IPS DF 6.9 (cell line): ENCODE data around the gene CYYR1.

Experiments
- DNase-seq: peaks from one replicate; pipeline ENCODE4 v3.0.0-alpha.2; 2013; ENCODE audit warnings: low read depth, low spot score
- H3K27ac ChIP-seq: one replicate; pipeline ENCODE4 v1.5.1; 2013; ENCODE audit warnings: low read length, control low read depth
- H3K27me3 ChIP-seq: 2 replicates; pipeline ENCODE4 v1.6.1; 2013; ENCODE audit warnings: mild to moderate bottlenecking, low read length; ENCODE audit not compliant: control insufficient read depth, insufficient read depth
- H3K36me3 ChIP-seq: 2 replicates; pipeline ENCODE4 v1.6.1; 2013; ENCODE audit warnings: low read length; ENCODE audit not compliant: control insufficient read depth, insufficient read depth
- H3K4me1 ChIP-seq: 2 replicates; pipeline ENCODE4 v1.6.1; 2013; ENCODE audit warnings: low read length; ENCODE audit not compliant: control insufficient read depth, insufficient read depth
- H3K4me3 ChIP-seq: 2 replicates; pipeline ENCODE4 v1.5.1; 2013; ENCODE audit warnings: mild to moderate bottlenecking, low read length
- H3K9me3 ChIP-seq: 2 replicates; pipeline ENCODE4 v1.6.1; 2013; ENCODE audit warnings: low read length, inconsistent platforms; ENCODE audit not compliant: control insufficient read depth, insufficient read depth
- WGBS: extraction: QIAGEN DNeasy Blood & Tissue Kit; methylation state at CpG from one replicate; pipeline ENCODE4 v1.1.7; 2013; ENCODE audit warnings: mixed read lengths, missing lambda C conversion rate; ENCODE audit not compliant: insufficient read length, insufficient coverage; 5-methylcytosine and 5-hydroxymethylcytosine counted together

Gene CYYR1

DNA sequence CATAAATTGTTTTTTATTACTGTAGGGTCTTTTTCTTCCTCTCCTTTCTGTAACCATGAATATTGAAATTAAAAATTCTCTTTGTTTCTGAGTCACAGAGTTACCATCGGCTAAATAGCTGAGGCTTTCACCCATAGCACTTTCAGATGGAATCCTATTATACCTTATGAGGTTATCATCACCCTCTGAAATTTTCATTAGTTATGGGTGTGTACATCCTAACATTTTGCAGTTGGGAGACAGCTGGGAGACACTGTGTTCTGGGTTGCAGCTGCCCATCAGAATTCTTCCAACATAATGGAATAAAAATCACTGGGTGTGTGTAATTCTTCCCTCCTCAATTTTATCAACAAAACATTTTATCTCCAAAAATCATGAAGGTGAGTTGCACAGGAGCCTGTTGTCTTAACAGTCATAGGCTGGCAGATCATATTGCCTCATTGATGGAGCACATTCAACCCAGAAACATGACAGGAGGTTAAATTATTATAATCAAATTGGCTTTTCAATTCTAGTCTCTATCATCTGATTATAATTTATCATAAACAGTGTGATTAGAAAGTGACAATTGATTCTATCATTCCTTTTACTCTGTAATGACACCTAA lies 17.4 kb downstream of the CYYR1 start:
- Histone ChIP-seq H3K4me1 (no peaks in the 10 kb centered on the region), H3K27me3 (no peaks in the 10 kb centered on the region), H3K9me3 (no peaks in the 10 kb centered on the region), H3K27ac (no peak overlapping the region), H3K4me3 (no peak overlapping the region), H3K36me3 (peaks cover 2% of the 10 kb centered on the region; the same call in 1 of the 2 replicates)
- DNase-seq: no peak
- WGBS: no CpG with 5 or more reads among the region's 1 CpG

- no CpG with 5 or more reads among the region's 2 CpGs for WGBS
These were observed 18.7 kb downstream of the CYYR1 start for GRCh38 chr21:26554365-26554764.

GRCh38 chr21:26553898-26554297 lies 19.2 kb downstream of the CYYR1 start:
- peaks cover under 1% of the 10 kb centered on the region; the same call in 1 of the 2 replicates for H3K36me3 ChIP-seq
- no peaks in the 10 kb centered on the region for H3K9me3 ChIP-seq
- no CpG with 5 or more reads among the region's 2 CpGs for WGBS
- DNase-seq: no peak
- H3K4me3 ChIP-seq: no peak overlapping the region
- H3K27ac ChIP-seq: no peak overlapping the region
- H3K27me3 ChIP-seq: no peaks in the 10 kb centered on the region
- no peaks in the 10 kb centered on the region for H3K4me1 ChIP-seq

More at GRCh38 chr21:26554365-26554764, 18.7 kb downstream of the CYYR1 start:
- Histone ChIP-seq H3K4me3 (no peak overlapping the region), H3K9me3 (no peaks in the 10 kb centered on the region), H3K4me1 (no peaks in the 10 kb centered on the region), H3K27me3 (no peaks in the 10 kb centered on the region), H3K27ac (no peak overlapping the region), H3K36me3 (peaks cover 2% of the 10 kb centered on the region; the same call in 1 of the 2 replicates)
- no peak for DNase-seq

DNA sequence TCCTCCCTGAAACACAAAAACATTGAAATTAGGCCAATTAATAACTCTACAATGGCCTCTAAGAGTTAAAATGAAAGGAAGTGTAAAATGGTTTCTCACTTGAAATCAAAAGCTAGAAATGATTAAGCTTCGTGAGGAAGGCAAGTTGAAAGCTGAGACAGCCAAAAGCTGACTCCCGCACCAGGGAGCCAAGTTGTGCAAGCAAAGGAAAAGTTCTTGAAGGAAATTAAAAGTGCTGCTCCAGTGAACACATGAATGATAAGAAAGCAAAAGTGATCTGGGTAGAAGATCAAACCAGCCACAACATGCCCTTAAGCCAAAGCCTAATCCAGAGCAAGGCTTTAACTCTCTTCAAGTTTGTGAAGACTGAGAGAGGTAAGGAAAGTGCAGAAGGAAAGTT lies 22.8 kb downstream of the CYYR1 start:
- Histone ChIP-seq H3K27ac (no peak overlapping the region), H3K9me3 (no peaks in the 10 kb centered on the region), H3K27me3 (no peaks in the 10 kb centered on the region), H3K4me3 (no peak overlapping the region), H3K4me1 (no peaks in the 10 kb centered on the region), H3K36me3 (no peaks in the 10 kb centered on the region)
- no CpG with 5 or more reads among the region's 2 CpGs for WGBS
- no peak for DNase-seq

DNA sequence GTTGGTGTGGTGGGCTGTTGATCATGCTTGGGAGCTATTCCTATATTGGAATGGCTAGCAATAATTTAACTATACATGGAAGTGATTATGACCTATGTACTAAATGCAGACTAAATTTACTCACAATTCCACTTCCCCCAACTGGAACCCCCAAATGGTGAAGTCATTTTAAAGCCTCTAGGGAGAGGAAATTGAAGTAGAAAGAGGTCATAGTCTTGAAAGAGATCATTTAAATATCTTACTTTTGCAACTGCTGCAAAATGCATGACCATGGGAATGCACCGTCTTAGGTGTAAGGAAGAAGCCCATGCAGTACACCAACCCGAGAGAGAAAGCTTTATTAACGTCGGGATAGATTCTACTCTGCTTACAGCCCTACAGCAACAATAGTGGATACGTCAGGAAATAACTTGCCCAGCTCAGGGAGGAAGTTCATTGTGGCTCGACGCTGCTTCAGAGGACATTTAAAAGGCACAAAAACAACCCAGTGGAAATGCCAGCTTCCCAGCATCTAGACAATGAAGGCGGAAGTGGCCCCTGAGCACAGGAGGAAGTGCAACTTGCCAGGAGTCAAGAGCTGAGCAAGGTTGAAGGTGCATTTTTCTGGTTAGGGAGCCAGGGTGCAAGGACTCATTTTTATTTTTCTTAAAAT lies 26.5 kb downstream of the CYYR1 start:
- no peak overlapping the region for H3K27ac ChIP-seq
- no peak for DNase-seq
- WGBS: no CpG with 5 or more reads among the region's 8 CpGs

DNA sequence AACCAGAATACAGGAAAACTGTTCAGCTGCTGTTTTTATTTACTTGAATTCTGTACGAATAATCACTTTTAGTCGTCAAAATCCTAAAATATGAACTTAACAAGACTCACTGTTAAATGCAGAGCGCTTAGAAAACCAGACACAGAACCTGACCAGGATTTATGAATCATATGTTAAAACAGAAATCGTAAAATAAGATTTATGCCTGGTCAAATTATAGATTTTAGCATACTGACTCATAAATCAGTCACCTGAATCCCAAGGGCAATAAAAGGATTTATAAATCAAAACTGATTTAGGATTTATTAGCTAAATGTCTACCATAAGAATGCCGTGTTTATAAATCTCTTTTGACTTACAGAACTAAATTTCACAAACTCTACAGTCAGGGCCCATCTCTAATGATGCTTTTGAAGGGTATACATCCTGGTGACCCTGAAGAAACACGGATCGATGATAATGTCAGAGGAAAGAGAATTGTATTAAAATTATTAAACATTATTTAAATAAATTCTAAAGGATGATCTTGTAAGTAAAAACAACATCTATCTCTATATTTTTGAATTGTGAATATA lies 28.8 kb downstream of the CYYR1 start:
- no peaks in the 10 kb centered on the region for H3K9me3 ChIP-seq
- no peak overlapping the region for H3K4me3 ChIP-seq
- no peak overlapping the region for H3K27ac ChIP-seq
- no peaks in the 10 kb centered on the region for H3K36me3 ChIP-seq
- DNase-seq: no peak
- H3K4me1 ChIP-seq: no peaks in the 10 kb centered on the region
- WGBS: no CpG with 5 or more reads among the region's 7 CpGs
- H3K27me3 ChIP-seq: no peaks in the 10 kb centered on the region

More for the DNA sequence above, 26.5 kb downstream of the CYYR1 start:
- no peak overlapping the region for H3K4me3 ChIP-seq
- H3K9me3 ChIP-seq: no peaks in the 10 kb centered on the region
- H3K27me3 ChIP-seq: no peaks in the 10 kb centered on the region
- H3K36me3 ChIP-seq: no peaks in the 10 kb centered on the region
- H3K4me1 ChIP-seq: no peaks in the 10 kb centered on the region

- H3K27me3 ChIP-seq: no peaks in the 10 kb centered on the region
- H3K4me1 ChIP-seq: no peaks in the 10 kb centered on the region
- no peak overlapping the region for H3K4me3 ChIP-seq
- no peak overlapping the region for H3K27ac ChIP-seq
- no peak for DNase-seq
- H3K9me3 ChIP-seq: no peaks in the 10 kb centered on the region
- no peaks in the 10 kb centered on the region for H3K36me3 ChIP-seq
These were observed 32.4 kb downstream of the CYYR1 start for GRCh38 chr21:26540651-26541050.

GRCh38 chr21:26539566-26539965 lies 33.5 kb downstream of the CYYR1 start:
- Histone ChIP-seq H3K4me1 (no peaks in the 10 kb centered on the region), H3K36me3 (no peaks in the 10 kb centered on the region), H3K4me3 (no peak overlapping the region), H3K9me3 (no peaks in the 10 kb centered on the region), H3K27me3 (no peaks in the 10 kb centered on the region), H3K27ac (no peak overlapping the region)
- WGBS: no CpG with 5 or more reads among the region's 2 CpGs
- no peak for DNase-seq

DNA sequence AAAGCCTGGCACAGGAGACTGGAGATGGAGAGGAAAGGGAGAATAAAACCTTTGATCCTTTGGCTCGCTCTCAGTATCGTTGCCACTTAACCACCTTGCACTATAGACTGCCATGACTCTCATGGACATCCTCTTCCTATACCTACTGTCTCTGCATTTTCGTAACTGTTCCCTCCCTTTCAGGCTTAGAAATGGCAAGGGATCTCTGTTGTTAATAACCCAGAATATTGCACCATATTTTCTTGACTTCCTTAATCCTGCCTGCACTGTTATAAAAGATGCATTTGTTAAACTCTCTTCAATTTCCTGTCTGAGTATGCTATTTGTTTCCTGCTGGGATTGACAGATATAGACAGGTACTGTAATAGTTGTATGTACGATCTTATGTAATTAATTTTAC lies 38.6 kb downstream of the CYYR1 start:
- Histone ChIP-seq H3K4me1 (no peaks in the 10 kb centered on the region), H3K27ac (no peak overlapping the region), H3K9me3 (no peaks in the 10 kb centered on the region), H3K36me3 (no peaks in the 10 kb centered on the region), H3K4me3 (no peak overlapping the region), H3K27me3 (no peaks in the 10 kb centered on the region)
- no peak for DNase-seq
- no CpG with 5 or more reads among the region's 4 CpGs for WGBS

- H3K4me1 ChIP-seq: no peaks in the 10 kb centered on the region
- no peaks in the 10 kb centered on the region for H3K36me3 ChIP-seq
- no peaks in the 10 kb centered on the region for H3K27me3 ChIP-seq
- H3K27ac ChIP-seq: no peak overlapping the region
- no peak for DNase-seq
- no peak overlapping the region for H3K4me3 ChIP-seq
- no peaks in the 10 kb centered on the region for H3K9me3 ChIP-seq
- no CpG with 5 or more reads among the region's 2 CpGs for whole genome bisulfite sequencing
These were observed 40.9 kb downstream of the CYYR1 start for GRCh38 chr21:26532208-26532607.

GRCh38 chr21:26529526-26529925 lies 43.6 kb downstream of the CYYR1 start:
- H3K4me1 ChIP-seq: no peaks in the 10 kb centered on the region
- no peak for DNase-seq
- no peaks in the 10 kb centered on the region for H3K36me3 ChIP-seq
- no peaks in the 10 kb centered on the region for H3K9me3 ChIP-seq
- no peak overlapping the region for H3K27ac ChIP-seq
- WGBS: no CpG with 5 or more reads among the region's 1 CpG
- H3K4me3 ChIP-seq: no peak overlapping the region
- H3K27me3 ChIP-seq: no peaks in the 10 kb centered on the region
